Measurements from ENCODE around the gene RTN4IP1. TPM values are rescaled to one million over a fixed set of nuclear protein-coding genes. Genes with fewer than 3 reads are reported as not detected.

RTN4IP1 gene
- total RNA-seq, 1 donor from 2014 or later = 6.9 TPM

DNA sequence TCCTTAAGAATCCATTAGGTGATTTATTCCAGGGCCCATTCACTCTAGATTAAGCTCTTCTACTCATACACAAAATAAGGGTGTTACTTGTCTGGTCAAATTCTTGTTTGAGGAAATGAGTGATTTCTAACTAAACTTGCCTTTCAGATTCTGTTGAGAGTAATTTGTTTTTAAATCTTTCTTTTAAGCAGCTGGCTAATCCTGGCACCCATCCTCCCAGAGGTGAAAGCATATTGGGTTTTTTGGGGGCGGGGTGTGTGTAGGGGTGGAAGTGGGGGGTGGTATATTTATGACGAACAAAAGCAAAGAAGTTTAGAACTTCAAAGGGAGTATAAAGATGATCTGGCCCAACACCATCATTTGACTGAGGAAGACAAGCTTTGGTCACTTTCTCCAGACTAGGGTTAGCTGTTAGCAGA lies 94.7 kb downstream of the RTN4IP1 start:
- H3K4me3 ChIP-seq (ENCODE audit: low read depth, low read length) = no peak overlapping the region
- no peak for DNase-seq (ENCODE audit: low read depth)
- TF ChIP-seq, protein P1, sequence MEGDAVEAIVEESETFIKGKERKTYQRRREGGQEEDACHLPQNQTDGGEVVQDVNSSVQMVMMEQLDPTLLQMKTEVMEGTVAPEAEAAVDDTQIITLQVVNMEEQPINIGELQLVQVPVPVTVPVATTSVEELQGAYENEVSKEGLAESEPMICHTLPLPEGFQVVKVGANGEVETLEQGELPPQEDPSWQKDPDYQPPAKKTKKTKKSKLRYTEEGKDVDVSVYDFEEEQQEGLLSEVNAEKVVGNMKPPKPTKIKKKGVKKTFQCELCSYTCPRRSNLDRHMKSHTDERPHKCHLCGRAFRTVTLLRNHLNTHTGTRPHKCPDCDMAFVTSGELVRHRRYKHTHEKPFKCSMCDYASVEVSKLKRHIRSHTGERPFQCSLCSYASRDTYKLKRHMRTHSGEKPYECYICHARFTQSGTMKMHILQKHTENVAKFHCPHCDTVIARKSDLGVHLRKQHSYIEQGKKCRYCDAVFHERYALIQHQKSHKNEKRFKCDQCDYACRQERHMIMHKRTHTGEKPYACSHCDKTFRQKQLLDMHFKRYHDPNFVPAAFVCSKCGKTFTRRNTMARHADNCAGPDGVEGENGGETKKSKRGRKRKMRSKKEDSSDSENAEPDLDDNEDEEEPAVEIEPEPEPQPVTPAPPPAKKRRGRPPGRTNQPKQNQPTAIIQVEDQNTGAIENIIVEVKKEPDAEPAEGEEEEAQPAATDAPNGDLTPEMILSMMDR (conservative IDR thresholded peaks at IDR 0.05; ENCODE audit: low read depth, low read length) = no peak

DNA sequence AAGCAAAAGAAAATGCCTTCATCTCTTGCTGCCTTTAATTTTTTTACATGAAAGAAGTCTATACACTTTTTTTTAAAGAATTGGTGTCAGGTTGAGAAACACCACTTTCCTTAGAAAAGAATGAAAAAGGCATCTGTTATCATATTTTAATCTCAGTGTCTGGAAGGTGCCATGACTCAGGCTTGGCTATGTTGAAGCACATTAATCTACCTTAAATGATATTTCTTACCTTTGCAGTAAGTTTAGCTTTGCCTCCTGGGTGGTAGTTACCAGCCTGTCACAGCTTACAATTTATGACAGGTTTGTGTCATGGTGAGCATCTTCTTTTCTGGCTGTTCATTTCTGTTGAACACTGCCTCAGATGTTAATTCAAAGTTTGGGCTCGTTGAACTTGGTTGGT lies 95.3 kb downstream of the RTN4IP1 start:
- TF ChIP-seq, protein P1 (conservative IDR thresholded peaks at IDR 0.05; ENCODE audit: low read depth, low read length) = no peak
- no peak for DNase-seq (ENCODE audit: low read depth)
- H3K4me3 ChIP-seq (ENCODE audit: low read depth, low read length) = no peak overlapping the region

DNA sequence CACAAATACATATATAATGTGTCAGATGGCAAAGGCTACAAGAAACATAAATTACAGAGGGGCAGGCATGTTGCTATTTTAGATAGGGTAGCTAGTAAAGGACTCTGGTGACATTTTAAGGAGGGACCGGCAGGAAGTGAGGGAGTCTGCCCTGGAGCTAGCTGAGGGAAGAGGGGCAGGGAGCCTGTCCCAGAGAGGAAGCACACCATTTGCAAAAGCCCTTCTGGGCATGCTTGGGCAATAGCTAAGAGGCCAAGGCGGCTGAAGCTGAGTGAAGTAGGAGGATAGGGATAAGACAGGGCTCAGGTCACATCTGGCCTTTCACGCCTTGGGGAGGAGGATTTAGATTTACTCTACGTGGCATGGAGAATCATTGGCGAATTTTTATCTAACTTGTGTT lies 96.2 kb downstream of the RTN4IP1 start:
- DNase-seq (ENCODE audit: low read depth) = no peak
- no peak overlapping the region for H3K4me3 ChIP-seq (ENCODE audit: low read depth, low read length)
- TF ChIP-seq, protein P1 (conservative IDR thresholded peaks at IDR 0.05; ENCODE audit: low read depth, low read length) = no peak

DNA sequence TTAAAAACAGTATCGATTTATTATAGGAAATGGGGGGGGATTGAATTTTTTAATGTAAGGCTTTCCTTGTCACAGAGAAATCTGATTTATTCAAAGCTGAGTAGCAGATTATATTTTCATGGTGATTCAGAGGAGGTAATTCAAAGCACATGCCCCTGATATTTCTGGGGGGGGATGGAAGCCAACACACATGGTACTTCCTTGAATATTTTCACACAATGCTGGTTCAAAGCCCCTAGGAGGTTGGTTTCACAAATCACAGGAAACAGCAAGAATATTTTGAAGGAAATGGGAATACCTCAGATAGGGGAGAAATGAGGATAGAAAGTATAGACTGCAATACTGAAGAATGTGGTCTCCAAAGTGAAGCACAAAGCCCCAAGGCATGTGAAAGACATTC lies 98.8 kb downstream of the RTN4IP1 start:
- no peak overlapping the region for H3K4me3 ChIP-seq (ENCODE audit: low read depth, low read length)
- no peak for DNase-seq (ENCODE audit: low read depth)
- TF ChIP-seq, protein P1 (conservative IDR thresholded peaks at IDR 0.05; ENCODE audit: low read depth, low read length) = no peak

DNA sequence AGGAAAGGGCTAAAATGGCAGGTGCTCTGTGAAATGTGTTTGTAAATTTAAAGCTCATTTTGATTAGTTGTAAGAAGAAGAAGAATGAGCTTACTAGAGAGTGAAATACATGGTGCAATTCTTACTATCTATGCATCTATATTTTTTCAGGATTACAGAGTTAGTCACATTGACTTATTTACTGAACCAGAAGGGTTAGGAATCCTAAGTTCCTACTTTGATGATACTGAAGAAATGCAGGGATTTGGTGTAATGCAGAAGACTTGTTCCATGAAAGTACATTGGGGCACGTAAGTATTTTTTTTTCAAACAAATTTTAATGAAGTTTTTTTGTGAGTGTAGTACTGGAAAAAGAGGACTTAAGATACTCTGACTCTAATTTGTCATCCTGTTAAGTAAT lies 99.3 kb downstream of the RTN4IP1 start:
- H3K4me3 ChIP-seq (ENCODE audit: low read depth, low read length) = no peak overlapping the region
- no peak for DNase-seq (ENCODE audit: low read depth)
- TF ChIP-seq, protein P1 (conservative IDR thresholded peaks at IDR 0.05; ENCODE audit: low read depth, low read length) = no peak

DNA sequence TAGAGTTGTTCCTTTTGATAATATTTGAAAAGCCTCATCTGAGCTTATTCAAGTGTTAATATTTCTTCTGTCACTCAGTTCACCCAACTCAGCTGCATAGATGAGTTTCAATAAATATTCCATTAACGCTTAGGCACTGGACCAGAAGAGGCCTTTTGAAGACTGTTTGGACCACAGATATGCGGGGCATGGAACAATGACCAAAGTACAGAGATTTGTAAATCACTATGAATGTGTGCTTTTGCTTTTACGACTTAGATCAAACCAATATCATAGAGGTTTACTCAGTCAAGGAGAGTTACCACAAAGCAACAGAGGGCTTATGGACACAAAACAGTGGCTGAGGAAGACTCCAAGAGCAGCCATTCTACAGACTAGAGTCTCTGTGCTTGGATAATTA lies 99.9 kb downstream of the RTN4IP1 start:
- TF ChIP-seq, protein P1 (conservative IDR thresholded peaks at IDR 0.05; ENCODE audit: low read depth, low read length) = no peak
- H3K4me3 ChIP-seq (ENCODE audit: low read depth, low read length) = no peak overlapping the region
- no peak for DNase-seq (ENCODE audit: low read depth)

DNA sequence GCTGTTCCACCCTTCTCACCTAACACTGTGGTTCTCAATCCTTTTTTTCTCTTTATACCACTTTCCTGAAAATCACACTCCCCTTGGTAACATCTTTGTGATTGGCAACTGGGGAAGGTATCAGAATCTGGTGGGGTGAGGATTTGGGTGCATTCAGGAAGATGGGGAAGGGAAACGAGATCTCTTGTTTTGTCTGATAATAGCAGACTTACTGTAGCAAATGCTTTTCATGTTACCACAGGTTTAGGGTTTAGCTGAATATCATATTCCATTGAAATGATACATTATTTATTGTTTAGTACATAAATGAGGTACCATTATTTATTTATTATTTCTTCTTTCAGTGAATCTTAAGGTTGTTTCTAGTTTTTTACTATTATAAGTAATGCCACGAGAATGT lies 100.8 kb downstream of the RTN4IP1 start:
- TF ChIP-seq, protein P1 (conservative IDR thresholded peaks at IDR 0.05; ENCODE audit: low read depth, low read length) = no peak
- no peak overlapping the region for H3K4me3 ChIP-seq (ENCODE audit: low read depth, low read length)
- DNase-seq (ENCODE audit: low read depth) = no peak

Data from epithelial cell of proximal tubule (primary cell).